ENCODE measurements around the gene FAM8A1.

FAM8A1 gene

GRCh38 chr6:17653198-17653882 is 53.2 kb downstream of the FAM8A1 start:
- peak; percentile 44 for DNase-seq (ENCODE audit: low read depth)
- TF ChIP-seq CTCF (IDR thresholded peaks at IDR 0.05; ENCODE audit: control insufficient read depth, extremely low read depth, insufficient read depth) = no peak
- H3K4me3 ChIP-seq (ENCODE audit: low read depth, low read length) = no peak overlapping the region

- H3K4me3 ChIP-seq (ENCODE audit: low read depth, low read length) = no peak overlapping the region
- no peak for DNase-seq (ENCODE audit: low read depth)
- TF ChIP-seq CTCF (IDR thresholded peaks at IDR 0.05; ENCODE audit: control insufficient read depth, extremely low read depth, insufficient read depth) = no peak
These were observed 56.0 kb downstream of the FAM8A1 start for GRCh38 chr6:17656092-17656491.

- TF ChIP-seq CTCF (IDR thresholded peaks at IDR 0.05; ENCODE audit: control insufficient read depth, extremely low read depth, insufficient read depth) = no peak
- DNase-seq (ENCODE audit: low read depth) = no peak
- H3K4me3 ChIP-seq (ENCODE audit: low read depth, low read length) = no peak overlapping the region
These were observed 56.5 kb downstream of the FAM8A1 start for GRCh38 chr6:17656644-17657043.

Data from LNCaP clone FGC (cell line).